ENCODE measurements around the gene TRIM24. TPM values are rescaled to one million over a fixed set of nuclear protein-coding genes. Genes with fewer than 3 reads are reported as not detected.

The TRIM24 gene
- total and polyA plus RNA-seq, 2 of the 13 experiments (the other 11 are each of a cell fraction or from before 2014, with no cell fraction given), result 100 to 106 TPM

DNA sequence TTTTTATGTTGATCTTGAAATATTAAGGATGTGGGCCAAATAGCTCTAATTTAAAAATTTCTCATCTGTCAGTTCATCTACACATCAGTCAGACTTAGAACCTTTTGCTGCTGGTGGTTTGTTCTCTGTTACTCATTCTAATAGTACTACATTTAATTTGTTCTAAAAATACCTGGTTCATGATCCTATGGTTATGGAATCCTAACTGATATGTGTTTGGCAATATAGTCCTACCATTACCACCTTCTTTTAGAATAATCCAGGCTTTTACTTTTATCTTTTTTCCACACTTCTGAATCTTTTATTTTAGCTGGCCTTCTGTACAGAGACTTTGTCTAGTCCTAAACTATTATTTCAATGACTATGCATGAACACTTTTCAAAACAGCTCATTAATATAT, 124.2 kb downstream of the TRIM24 start:
- CTCF ChIA-PET (ENCODE audit: low intra/inter-chr PET ratio, low total read pairs), result no interaction called here
- Histone ChIP-seq H3K27ac (ENCODE audit: extremely low read length, insufficient read depth, low read length) (no peak overlapping the region), H3K4me1 (ENCODE audit: insufficient read depth, low read length) (no peaks in the 10 kb centered on the region), H3K79me2 (ENCODE audit: insufficient read depth, low read length) (no peaks in the 10 kb centered on the region), H4K20me1 (ENCODE audit: insufficient read depth, low read length) (no peaks in the 10 kb centered on the region; the same call in none of the 2 replicates), H2AFZ (ENCODE audit: low read length) (no peak overlapping the region), H3K4me3 (replicated peaks in 1 of 3; ENCODE audit: insufficient read depth in 1 of 3, low read depth in 2 of 3, low read length in 3 of 3) (no peak overlapping the region), H3K9ac (ENCODE audit: insufficient read depth, low read depth, low read length) (no peak overlapping the region), H3K9me3 (ENCODE audit: low read length) (no peaks in the 10 kb centered on the region), H3K36me3 (replicated peaks in 1 of 2; ENCODE audit: control insufficient read depth in 1 of 2, insufficient read depth in 2 of 2, low read length in 2 of 2) (peaks cover 7 to 64% of the 10 kb centered on the region in 2 experiments), H3K4me2 (ENCODE audit: low read depth, low read length) (no peak overlapping the region), H3K27me3 (ENCODE audit: control insufficient read depth in 1 of 2, insufficient read depth in 2 of 2, low read length in 2 of 2) (no peaks in the 10 kb centered on the region)
- no peak for FAIRE-seq
- intact Hi-C loops (cut with micrococcal nuclease; ENCODE audit: unreplicated experiment), result no loop called here
- no TSS peak for BruUV-seq (replicated peaks)
- in situ Hi-C loops (cut with HindIII; ENCODE audit: extremely low pct_ligation_motif_present, low pct_unique_long_range_greater_than_20kb), result no loop called here
- POLR2A ChIA-PET, result no interaction called here
- no peak for ATAC-seq
- DNase-seq (ENCODE audit: low spot score), result no peak
- TF ChIP-seq CEBPB (IDR thresholded peaks at IDR 0.05; ENCODE audit: borderline replicate concordance, low read depth, low read length) (no peak), AGO2 (optimal IDR thresholded peaks at IDR 0.05; ENCODE audit: low read depth, low read length) (peak; percentile 84)

DNA sequence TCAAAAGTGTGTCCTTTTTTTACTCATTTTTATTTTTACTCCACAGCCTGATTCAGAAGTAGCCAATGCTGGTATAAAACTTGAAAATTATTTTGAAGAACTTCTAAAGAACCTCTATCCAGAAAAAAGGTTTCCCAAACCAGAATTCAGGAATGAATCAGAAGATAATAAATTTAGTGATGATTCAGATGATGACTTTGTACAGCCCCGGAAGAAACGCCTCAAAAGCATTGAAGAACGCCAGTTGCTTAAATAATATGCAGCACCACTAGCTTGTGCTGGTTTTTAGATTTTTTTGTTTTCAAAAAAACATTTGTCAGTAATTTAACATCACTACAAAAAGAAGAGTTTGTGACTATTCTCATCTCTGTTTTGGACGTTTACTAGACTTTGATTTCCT, 124.6 kb downstream of the TRIM24 start:
- no peak overlapping the region for H3K4me2 ChIP-seq (ENCODE audit: low read depth, low read length)
- H3K9me3 ChIP-seq (ENCODE audit: low read length), result no peaks in the 10 kb centered on the region
- no peaks in the 10 kb centered on the region for H3K79me2 ChIP-seq (ENCODE audit: insufficient read depth, low read length)
- H3K4me1 ChIP-seq (ENCODE audit: insufficient read depth, low read length), result no peaks in the 10 kb centered on the region
- 98% methylated on average over 4 of the region's 4 CpGs for WGBS (ENCODE audit: low lambda C conversion rate)
- ATAC-seq (no peak), DNase-seq (ENCODE audit: low spot score) (no peak), FAIRE-seq (no peak)
- H3K4me3 ChIP-seq (replicated peaks in 1 of 3; ENCODE audit: insufficient read depth in 1 of 3, low read depth in 2 of 3, low read length in 3 of 3), result no peak overlapping the region
- H3K9ac ChIP-seq (ENCODE audit: insufficient read depth, low read depth, low read length), result no peak overlapping the region
- TF ChIP-seq U2AF2 (IDR thresholded peaks at IDR 0.05; ENCODE audit: low read depth, low read length), result no peak
- no peak for TF ChIP-seq ISL2 (CRISPR knock-in tag; IDR thresholded peaks at IDR 0.05)
- no peak for TF ChIP-seq ZNF441 (CRISPR knock-in tag; IDR thresholded peaks at IDR 0.05; ENCODE audit: borderline replicate concordance)
- no peak for TF ChIP-seq PHF20 (CRISPR knock-in tag; IDR thresholded peaks at IDR 0.05)
- no peak for TF ChIP-seq NCOA1 (CRISPR knock-in tag; IDR thresholded peaks at IDR 0.05)
- TF ChIP-seq, protein P1, sequence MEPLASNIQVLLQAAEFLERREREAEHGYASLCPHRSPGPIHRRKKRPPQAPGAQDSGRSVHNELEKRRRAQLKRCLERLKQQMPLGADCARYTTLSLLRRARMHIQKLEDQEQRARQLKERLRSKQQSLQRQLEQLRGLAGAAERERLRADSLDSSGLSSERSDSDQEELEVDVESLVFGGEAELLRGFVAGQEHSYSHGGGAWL (CRISPR knock-in tag; IDR thresholded peaks at IDR 0.05), result no peak
- TF ChIP-seq MAF1 (CRISPR knock-in tag; IDR thresholded peaks at IDR 0.05; ENCODE audit: borderline replicate concordance), result no peak
- no peak overlapping the region for H2AFZ ChIP-seq (ENCODE audit: low read length)
- no TSS peak for BruUV-seq (replicated peaks)
- intact Hi-C loops (cut with micrococcal nuclease; ENCODE audit: unreplicated experiment) (no loop called here), in situ Hi-C loops (cut with HindIII; ENCODE audit: extremely low pct_ligation_motif_present, low pct_unique_long_range_greater_than_20kb) (no loop called here)
- H3K27ac ChIP-seq (ENCODE audit: extremely low read length, insufficient read depth, low read length), result no peak overlapping the region
- ChIA-PET POLR2A (no interaction called here), CTCF (ENCODE audit: low intra/inter-chr PET ratio, low total read pairs) (no interaction called here)
- no peaks in the 10 kb centered on the region; the same call in none of the 2 replicates for H4K20me1 ChIP-seq (ENCODE audit: insufficient read depth, low read length)
- peaks cover 5 to 60% of the 10 kb centered on the region in 2 experiments for H3K36me3 ChIP-seq (replicated peaks in 1 of 2; ENCODE audit: control insufficient read depth in 1 of 2, insufficient read depth in 2 of 2, low read length in 2 of 2)
- H3K27me3 ChIP-seq (ENCODE audit: control insufficient read depth in 1 of 2, insufficient read depth in 2 of 2, low read length in 2 of 2), result no peaks in the 10 kb centered on the region
